RKO (cell line): Measurements from ENCODE around the gene CLSTN2.

Experiments used
- DNase-seq: peaks from one replicate; pipeline ENCODE4 v3.0.0-alpha.2; 2016; ENCODE audit warnings: low spot score

CLSTN2 gene

DNA sequence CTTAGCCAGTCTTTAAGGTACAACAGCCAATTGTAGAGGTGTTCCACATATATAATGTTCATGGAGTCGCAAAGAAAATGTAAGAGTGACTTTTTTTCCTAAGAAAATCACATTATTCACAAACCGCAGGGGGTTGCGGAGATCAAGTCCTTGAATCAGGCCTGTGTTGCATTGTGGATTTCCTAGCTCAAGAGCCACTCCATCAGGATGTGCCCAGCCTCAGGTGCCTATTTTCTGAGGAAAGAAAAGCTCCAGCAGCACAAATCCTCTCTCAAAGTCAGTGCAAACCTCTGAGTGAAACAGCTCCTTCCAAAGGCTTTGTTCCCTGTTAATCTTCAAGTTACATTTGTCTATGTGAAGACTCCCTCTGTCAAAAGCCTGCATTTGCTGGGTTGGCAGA, 349.4 kb downstream of the CLSTN2 start:
- DNase-seq = no peak

DNA sequence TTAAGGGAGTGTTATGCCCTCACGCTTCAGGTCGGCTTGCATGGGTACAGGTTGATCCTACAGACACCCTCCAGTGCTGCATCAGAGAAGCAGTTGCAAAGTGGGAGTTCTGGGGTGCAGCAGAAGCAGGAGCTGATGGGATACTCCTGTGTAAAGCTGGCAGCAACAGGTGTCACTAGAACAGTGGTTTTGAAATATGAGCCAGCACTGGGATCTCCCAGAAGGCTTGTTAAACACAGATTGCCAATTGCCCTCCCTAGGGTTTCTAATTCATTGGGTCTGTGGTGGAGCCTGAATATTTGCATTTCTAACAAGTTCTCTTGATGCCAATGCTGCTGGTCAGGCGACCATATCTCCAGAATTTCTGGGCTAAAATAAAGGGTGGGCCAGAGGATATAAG, 350.4 kb downstream of the CLSTN2 start:
- no peak for DNase-seq

DNA sequence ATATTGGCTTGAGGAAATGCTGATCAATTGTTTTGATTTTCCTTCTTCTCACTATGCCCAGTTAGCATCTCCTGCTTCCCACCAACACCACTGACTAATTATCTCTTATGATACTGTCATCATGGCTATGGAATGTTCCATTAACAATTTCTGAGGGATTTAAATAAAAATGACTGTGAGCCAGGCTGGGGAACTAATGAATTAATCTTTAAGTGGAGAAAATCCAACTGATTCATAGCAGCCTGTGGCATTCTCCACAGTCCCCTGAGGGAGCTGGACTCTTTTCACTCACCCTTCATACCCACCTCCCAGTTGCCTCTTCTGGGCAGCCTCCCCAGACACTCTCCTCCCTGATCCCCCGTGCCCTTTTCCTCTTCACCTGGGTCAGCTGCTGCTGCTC, 353.6 kb downstream of the CLSTN2 start:
- no peak for DNase-seq

DNA sequence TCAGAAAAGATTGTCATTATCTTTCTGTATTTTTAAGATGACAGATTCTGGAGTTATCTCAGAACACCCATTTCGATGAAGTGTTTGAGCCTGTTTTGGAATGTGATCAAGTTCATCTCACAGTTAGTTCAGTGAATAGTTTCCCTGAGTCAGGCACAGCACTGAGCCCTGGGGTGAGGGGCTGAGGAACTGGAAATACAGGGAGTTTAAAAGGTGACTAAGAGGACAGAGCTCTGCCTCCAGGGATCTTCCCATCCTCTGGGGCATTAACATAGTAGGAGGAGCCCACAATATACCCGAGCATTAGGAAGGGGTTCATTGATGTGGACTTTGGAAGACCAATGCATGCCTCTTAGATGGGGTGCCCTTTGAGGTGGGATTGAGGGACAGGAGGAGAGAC, 355.1 kb downstream of the CLSTN2 start:
- DNase-seq = no peak

DNA sequence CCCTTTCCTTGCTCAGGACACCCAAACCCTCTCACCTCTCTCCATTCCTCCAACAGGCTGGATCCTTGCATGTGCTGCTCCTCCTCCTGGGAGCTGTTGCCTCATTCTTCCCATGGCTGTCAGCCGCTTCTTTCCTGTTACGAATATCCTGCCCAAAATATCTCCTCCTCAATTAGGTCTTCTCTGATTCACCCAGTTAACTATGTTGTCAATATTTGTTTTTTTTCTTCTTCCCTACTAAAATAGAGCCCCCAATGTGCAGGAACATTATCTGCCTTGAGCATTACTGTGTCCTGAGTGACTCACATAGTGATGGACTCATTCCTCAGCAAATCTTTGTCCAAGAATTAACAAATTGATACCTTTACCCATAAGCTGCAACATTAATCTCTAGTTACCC, 357.2 kb downstream of the CLSTN2 start:
- DNase-seq = no peak

DNA sequence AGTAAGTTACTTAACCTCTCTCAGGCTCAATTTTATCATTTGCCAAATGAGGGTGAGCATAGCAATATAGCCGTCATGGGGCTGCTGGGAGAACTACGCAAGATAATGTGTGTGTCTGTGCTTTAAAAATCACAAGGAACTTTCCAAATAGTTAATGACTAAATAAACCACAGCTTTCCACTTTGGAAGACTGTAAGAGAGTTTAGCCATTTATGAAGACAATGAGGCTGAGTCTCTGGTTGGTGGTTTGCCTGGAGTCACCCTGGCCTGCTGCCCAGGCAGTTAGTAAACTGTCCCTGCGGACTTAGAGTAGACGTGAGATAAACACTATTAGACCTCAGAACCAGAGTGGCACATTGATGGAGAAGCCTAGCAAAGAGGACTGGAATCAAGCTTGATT, 357.7 kb downstream of the CLSTN2 start:
- peak; percentile 1 for DNase-seq

DNA sequence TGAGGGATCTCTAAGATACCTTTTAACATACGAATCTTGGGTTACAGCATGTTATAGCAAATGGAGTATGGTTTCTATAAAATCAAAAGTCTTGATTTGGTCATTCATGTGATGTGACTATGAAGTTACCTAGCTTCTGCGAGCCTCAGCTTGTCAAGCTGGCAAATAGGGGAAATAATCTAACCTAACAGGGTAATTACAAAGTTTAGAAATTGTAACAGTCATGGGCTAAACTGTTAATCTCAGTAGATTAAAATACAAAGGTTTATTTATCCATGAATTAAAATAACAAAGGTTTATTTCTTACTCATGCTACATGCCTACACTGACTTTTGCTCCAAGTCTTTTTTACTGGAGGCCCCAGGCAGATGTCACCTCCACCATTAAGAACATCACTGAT, 359.1 kb downstream of the CLSTN2 start:
- DNase-seq = no peak

DNA sequence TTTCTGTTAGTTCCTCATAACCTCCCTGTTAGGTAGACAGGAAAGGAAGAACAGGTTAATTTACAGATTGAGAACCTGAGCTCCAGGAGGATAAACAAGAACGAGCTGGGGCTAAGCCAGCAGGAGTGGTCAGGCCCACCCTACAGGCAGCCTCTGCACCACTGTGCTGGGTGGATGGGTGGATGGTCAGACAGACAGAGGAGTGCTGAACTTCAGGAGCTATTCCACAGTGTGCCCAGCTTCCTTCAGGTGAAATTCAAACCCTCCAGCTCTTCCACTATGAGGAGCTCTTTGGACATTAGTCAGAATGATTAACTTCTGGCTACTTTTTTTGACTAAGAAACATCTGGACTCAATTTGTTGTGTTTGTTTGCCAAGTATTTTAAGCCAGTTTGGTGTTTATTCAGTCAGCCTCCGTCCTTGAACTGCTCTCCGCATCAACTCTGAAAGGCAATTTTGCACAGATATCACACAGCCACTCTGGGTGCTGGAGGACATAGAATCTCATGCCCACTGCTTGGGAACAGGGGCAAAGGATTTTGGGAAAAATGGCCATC, 361.9 kb downstream of the CLSTN2 start:
- no peak for DNase-seq

DNA sequence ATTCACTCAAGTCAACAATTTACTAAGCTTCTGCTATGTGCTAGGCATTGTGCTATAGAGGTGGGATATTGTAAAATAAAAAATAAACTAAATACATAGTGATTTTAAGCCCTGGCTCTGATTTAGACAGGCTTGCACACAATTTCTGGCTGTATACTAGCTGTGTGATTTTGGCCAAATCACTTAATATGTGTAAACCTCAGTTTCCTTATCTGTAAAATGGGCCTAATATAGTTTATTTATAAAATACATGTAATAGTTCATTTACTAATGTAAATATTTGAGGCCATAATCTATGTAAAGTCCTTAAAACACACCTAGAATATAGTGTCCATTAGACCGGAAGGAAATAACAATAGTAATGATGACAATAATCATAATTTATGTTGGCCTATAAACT, 363.1 kb downstream of the CLSTN2 start:
- no peak for DNase-seq

DNA sequence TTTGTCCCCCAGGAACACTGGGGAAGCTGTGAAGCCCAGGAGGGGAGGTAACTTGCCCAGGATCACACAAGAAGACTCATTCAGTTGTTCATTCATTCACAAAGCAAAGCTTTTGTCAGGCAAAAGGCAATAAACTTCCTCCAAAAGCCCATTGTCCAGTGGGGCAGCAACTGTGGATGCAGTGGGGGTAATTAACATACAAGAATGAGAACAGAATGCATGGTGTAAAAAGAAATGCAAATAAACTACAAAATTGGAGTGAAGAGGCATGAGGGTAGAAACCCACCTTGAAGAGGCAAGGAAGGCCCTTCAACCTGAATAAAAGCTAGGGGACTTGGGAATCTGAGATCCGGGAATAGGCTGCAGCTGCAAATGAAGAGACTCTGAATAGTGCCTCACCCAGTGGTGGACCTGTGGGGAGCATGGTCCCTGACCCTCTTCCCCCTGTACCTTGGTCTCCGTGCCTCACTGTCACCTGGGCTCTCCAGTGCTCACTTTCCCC, 363.6 kb downstream of the CLSTN2 start:
- DNase-seq = no peak

DNA sequence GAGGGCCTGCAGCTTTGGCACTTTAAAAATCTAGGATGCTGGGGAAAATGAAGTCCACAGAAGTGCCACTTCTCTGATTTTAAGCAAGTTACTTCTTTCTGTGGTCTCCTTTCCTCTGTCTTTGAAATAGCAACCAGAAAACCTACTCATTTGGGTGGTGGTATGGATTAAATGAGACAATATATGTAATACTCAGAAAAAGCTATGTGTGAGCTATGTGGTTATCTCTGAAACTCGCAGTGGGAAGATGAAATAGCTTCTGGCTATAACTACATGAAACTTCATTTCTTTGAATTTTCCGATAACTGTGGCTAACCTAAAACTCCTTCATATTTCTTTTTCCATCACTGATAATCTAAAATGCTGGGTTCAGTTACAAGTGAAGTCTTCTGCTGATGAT, 368.9 kb downstream of the CLSTN2 start:
- no peak for DNase-seq

DNA sequence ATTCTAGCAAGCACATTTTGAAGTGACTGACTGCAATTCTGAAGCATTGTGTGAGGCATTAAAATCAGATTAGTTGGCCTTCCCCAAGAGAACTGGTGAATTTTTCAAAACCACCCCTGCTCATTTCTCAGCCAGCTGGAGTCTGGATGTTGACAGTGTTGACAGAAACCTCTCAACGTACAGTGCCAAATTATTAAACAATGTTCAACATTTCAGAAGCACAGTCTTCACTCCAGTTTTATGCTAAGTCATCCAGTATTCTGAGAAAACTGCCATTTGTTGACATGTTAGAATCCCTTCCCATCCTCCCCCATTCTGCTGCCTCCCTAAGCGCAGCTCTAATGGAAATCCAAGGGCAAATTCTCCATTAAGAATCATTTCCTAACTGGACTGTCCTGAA, 373.6 kb downstream of the CLSTN2 start:
- DNase-seq = no peak

DNA sequence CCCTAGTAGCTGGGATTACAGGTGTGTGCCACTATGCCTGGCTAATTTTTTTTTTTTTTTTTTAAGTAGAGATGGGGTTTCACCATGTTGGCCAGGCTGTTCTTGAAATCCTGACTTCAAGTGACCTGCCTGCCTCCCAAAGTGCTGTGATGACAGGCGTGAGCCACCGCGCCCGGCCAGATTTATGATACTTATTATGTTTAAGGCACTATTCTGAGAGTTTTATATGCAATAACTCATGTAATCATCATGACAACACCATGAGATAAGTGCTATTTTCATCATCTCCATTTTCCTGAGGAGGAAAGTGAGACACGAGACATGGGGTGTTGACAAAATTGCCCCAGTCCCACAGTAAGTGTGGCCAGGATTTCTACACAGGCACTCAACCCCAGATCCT, 376.4 kb downstream of the CLSTN2 start:
- no peak for DNase-seq

DNA sequence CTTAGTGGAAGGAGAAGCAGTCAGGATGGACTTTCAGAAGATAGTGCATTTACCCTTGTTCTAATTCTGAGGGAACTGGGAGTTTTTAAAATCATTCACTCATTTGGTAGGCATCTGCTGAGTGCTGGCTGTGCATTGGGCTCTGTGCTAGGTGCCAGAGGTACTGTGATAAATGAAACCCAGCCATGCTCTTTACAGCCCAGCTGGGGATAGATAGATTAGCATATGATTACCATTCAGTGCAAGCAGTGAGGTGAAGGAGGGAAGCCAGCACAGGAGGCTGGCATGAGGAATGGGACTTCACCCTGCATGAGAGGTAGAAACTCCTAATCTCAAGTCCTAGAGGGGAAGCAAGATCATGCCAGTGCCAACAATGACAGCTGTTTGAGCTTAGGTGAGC, 381.0 kb downstream of the CLSTN2 start:
- DNase-seq = no peak

DNA sequence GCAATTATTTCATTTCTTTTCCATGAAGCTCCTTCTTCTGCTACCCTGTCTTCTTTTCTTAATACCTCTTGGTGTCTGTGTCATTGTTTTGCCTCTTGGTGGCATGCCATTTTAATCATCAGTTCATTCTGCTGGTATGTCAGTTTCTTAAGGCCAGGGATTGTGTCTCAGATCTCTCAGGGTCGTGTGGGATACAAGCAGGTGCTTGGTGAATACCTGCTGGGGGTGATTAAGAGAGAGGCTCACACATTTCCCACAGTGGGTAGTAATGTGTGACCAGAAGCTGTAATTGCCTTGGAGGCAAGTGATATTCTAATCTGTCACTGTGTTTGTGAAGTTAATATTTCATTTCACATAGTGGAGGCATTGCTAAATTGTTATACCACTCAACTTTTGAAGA, 381.5 kb downstream of the CLSTN2 start:
- no peak for DNase-seq

DNA sequence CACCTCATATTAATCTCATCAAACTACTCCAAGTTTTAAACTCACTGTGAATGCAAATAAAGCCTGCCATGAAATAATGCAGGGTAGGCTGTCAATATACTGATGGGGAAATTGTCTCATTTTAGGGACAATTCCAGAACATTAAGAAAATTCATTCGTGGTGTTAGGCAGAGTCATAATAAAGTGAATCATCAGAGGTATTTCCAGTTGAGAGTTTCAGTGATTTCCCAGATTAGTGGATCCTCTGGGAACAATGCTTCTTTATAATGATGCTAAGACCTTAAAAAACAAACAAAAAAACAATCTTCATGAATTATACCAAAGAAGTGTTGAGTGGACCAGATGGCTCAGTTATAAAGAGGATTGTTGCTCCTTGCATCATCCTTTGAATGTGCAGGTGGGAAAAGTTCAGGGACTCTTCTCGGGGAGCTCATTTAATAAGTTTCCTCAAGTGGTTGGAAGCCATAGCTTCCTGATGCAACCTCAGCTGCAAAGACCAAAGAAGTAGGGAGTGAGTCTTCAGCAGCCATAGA, 381.9 kb downstream of the CLSTN2 start:
- no peak for DNase-seq

DNA sequence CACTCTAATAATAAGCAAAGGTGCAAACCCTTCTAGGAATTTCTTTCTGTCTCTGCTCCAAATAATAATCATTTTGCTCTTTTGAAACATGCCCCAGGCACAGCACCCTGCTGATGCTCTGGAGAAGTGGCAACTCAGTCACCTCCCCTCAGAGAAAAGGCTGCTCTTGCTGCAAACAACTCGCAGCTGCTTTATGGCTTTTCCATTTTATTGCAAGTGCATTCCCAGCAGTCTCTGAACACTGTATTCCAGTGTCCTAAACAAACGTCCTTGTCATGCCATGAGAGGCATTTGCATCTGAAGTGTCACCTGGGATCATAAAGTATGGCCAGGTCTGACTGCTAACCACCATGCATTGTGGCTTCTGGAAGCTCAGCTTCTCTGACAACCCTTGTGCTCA, 384.8 kb downstream of the CLSTN2 start:
- DNase-seq = no peak

DNA sequence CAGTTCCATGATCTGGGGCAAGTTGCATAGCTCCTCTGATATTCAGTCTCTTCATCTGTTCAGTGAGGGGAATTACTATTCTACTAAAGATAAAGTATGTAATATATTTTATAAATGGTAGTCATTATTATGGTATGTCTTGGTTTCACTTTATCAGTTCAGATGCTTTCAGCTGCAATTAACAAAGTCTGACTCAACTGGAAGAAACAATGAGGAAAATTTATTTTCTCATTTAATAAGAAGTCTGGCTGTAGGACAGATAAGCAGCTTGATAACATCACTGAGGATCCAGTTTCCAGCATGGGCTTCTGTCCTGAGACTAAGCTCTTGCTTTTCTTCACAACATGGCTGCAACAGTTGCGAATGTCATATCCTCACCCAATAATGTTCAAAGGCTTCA, 388.6 kb downstream of the CLSTN2 start:
- no peak for DNase-seq

DNA sequence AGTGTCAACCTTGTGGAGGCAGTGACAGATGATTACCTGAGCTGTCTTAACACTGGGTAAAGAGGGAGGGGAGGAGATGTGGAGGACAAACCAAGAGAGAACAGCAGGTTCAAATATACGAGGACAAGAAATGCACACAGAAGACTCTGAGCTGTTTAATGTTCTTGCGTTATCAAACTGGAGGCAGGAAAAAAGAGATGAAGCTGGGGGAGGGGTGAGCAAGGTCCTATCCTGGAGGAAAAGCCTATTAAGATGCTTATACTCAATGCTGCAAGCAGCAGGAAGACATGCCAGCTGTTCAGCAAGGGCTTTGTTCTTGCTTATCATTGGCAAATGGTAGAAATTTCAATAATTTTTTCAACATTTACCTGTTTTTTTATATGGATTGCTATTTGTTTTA, 397.1 kb downstream of the CLSTN2 start:
- no peak for DNase-seq

DNA sequence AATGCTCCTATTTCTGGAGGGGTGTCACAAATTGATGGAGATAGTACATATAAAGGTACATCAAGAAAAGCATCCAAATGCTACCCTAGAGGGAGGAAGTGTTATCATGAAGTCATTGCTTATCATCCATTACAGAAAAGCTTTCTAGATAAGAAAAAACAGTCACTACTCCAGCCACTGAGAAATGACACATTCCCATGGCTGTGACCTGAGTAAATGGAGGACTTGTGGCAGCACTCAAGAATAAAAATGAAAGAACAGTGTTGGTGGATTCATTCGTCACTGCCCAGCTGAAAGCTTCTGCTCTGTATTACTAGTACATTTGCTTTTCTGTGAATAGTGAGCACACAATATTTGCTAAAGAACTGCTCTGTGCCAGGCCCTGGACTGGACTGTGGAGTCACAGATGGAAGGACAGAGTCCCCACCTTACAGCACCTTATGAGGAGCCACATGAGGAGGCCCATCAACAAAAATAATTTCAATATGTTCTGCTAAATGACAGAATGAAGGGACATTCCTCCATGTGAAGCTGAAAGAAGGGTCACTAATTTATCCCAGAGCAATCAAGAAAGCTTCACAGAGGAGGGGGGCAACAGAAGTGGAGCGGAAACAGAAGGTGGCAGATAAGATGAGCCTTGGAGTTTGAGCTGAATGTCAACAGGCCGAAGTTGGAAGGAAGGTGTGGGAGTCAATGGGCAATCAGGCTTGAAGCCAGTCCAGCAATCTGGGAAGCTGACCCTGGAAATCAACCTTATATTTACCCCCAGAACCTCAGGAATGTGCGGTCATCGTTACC, 399.3 kb downstream of the CLSTN2 start:
- DNase-seq = no peak

DNA sequence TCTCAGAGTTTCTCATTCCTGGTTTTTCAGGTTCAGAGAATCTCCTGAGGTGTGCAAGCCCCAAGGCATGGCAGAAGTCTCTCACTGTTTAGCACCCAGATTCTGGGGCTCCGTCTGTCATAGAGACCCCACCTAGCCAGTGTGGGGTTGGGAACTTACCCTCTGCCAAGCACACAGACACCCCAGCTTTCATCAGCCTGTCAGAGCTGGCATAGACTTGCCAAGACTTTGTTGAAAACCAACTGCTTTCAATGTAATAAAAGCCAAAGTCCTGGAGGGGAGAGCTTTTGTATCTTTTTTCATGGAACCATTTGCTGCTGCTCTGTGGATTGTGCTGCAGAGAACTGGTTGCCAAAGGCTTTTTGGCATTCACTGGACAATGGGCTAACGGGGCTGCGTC, 401.5 kb downstream of the CLSTN2 start:
- no peak for DNase-seq

DNA sequence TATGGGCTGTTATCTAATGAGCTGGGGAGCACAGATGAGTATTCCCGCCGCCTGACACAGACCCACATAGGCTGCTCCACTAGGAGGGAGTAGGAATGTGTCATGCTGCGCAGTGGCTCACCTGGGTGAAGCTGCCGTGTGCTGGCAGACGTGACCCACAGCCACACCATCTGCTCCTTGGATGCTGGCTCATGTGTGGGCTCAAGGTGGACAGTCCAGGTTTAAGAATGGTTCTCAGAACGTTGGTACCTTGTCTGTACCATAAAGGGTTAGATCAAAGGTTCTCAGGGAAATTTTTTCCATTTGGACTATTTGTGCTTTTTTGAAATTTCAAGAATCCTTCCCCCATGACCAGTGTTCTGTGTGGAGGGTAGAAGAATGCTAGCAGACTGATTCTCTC, 403.9 kb downstream of the CLSTN2 start:
- no peak for DNase-seq

DNA sequence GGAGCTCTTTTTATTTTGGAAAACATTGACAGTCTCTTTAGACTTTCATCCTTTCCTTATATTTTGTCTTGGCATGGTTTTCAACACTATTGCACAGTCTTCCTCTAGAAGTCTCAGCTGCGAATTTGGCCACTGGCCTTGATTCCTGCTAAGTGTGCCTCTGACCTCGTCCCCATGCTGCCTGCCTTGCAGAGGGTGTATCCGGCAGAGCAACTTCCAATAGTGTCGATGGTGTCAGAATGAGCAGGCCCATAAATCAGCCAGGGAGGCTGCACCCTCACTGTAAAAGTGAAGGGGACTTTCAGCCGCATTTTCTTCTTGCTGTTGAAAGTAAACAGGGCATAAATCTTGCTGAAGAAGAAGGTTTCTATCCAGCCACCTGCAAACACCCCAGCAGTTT, 406.2 kb downstream of the CLSTN2 start:
- no peak for DNase-seq
